Adrenal gland (tissue), 5 donors: ENCODE results near the gene ITPR1.
"Not testable (repeated sequence)": the region's sequence is repeated elsewhere in the genome, so short reads cannot be mapped to it uniquely, and the experiment has no call there.

Experiments
- CTCF ChIP-seq, 6 experiments: fragments of 450-650 bp in 4 of 6; fragments of 200-600 bp in 2 of 6; sonication (generic) in 1 of 6; IDR thresholded peaks; 1 replicate in 5 of 6; 2 replicates in 1 of 6; pipeline versions ENCODE4 v1.5.1 to v1.8.0; 2016 to 2021; ENCODE audit warnings: antibody characterized with exemption in 6 of 6, mild to moderate bottlenecking in 2 of 6, moderate library complexity in 1 of 6
- POLR2A ChIP-seq, 2 donors: fragments of 450-650 bp; IDR thresholded peaks; one replicate each; pipeline ENCODE4 v1.6.1; 2017; ENCODE audit warnings: antibody characterized with exemption in 2 of 2, mild to moderate bottlenecking in 2 of 2, moderate library complexity in 1 of 2
- donor health status: DM: no; HTN: no; CAD: no.

GRCh38 chr3:4598232-4598631 lies 105.1 kb downstream of the ITPR1 start:
- not testable (repeated sequence) for TF ChIP-seq CTCF, POLR2A (IDR thresholded peaks at IDR 0.05)
